ENCODE data around the gene HLA-G. TPM values are rescaled to one million over a fixed set of nuclear protein-coding genes. Genes with fewer than 3 reads are reported as not detected.

Gene HLA-G
- total RNA-seq, 1 donor from 2014 or later: not detected

DNA sequence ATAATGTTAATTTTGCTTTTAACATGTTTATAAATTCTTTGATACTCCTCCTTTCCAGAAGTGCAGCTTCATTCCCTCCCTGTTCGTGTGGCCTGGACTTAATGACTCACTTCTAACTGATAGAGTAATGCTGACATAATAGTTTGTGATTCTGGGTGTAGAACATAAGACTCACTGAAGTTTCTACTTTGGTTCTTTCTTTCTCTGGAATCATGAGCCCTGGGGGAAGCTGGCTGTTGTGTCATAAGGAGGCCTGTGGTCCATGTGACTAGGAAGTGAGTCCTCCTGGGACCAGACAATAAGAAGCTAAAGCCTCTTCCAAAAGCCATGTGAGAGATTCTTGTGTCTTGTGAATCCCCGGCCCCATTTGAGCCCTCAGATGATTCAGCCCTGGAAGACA is 30.5 kb upstream of the HLA-G start:
- no peak for DNase-seq (ENCODE audit: low read depth, low spot score)
- Mint-ChIP-seq H3K4me3 (no peak overlapping the region), H3K4me1 (no peaks in the 10 kb centered on the region), H3K36me3 (ENCODE audit: low read depth) (no peaks in the 10 kb centered on the region), H3K27ac (ENCODE audit: unreplicated experiment) (no peak overlapping the region), H3K27me3 (ENCODE audit: low read depth) (peaks cover 66% of the 10 kb centered on the region), H3K9me3 (no peaks in the 10 kb centered on the region)
- TF ChIP-seq, protein P1, sequence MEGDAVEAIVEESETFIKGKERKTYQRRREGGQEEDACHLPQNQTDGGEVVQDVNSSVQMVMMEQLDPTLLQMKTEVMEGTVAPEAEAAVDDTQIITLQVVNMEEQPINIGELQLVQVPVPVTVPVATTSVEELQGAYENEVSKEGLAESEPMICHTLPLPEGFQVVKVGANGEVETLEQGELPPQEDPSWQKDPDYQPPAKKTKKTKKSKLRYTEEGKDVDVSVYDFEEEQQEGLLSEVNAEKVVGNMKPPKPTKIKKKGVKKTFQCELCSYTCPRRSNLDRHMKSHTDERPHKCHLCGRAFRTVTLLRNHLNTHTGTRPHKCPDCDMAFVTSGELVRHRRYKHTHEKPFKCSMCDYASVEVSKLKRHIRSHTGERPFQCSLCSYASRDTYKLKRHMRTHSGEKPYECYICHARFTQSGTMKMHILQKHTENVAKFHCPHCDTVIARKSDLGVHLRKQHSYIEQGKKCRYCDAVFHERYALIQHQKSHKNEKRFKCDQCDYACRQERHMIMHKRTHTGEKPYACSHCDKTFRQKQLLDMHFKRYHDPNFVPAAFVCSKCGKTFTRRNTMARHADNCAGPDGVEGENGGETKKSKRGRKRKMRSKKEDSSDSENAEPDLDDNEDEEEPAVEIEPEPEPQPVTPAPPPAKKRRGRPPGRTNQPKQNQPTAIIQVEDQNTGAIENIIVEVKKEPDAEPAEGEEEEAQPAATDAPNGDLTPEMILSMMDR (conservative IDR thresholded peaks at IDR 0.05): no peak

DNA sequence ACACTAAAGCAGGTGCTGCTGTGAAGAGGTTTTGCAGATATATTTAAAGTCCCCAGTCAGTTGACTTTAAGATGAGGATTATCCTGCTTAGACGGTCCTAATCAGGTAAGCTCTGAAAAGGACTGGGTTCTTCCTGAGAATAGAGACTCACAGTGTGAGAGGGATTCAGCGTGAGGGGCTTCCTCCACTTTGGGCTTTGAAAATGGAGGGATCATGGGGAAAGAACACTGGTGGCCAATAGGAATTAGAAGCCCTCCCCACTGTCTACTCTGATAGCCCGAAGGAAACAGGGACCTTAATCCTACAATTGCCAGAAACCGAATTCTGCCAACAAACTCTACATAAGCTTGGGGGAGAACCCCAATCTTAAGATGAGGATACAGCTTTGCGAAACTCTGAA is 29.7 kb upstream of the HLA-G start:
- Mint-ChIP-seq H3K27ac (ENCODE audit: unreplicated experiment) (no peak overlapping the region), H3K27me3 (ENCODE audit: low read depth) (peaks cover 65% of the 10 kb centered on the region), H3K36me3 (ENCODE audit: low read depth) (no peaks in the 10 kb centered on the region), H3K4me1 (no peaks in the 10 kb centered on the region), H3K4me3 (no peak overlapping the region), H3K9me3 (peaks cover 2% of the 10 kb centered on the region)
- TF ChIP-seq, protein P1 (conservative IDR thresholded peaks at IDR 0.05): no peak
- DNase-seq (ENCODE audit: low read depth, low spot score): no peak

DNA sequence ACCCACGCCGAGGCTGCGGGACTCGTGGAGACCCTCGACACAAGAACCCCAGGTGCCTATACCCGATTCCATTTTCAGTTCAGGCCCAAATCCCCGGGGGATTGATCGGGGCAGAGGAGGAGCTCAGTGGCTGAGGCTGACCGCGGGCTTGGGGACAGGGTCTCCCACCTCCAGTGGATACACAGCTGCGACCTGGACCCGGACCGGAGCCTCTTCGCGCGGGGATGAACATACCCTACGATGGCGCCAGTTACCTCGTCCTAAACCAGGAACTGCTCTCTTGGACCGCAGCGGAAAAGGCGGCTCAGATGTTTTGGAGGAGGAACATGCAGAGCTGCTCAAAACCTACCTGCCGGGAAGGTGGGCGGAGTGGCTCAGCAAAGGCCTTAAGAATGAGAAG is 27.4 kb upstream of the HLA-G start:
- no peaks in the 10 kb centered on the region for H3K4me1 Mint-ChIP-seq
- H3K36me3 Mint-ChIP-seq (ENCODE audit: low read depth): no peaks in the 10 kb centered on the region
- no peak overlapping the region for H3K27ac Mint-ChIP-seq (ENCODE audit: unreplicated experiment)
- TF ChIP-seq, protein P1 (conservative IDR thresholded peaks at IDR 0.05): no peak
- H3K27me3 Mint-ChIP-seq (ENCODE audit: low read depth): peaks cover 43% of the 10 kb centered on the region
- H3K9me3 Mint-ChIP-seq: peaks cover 3% of the 10 kb centered on the region
- no peak for DNase-seq (ENCODE audit: low read depth, low spot score)
- H3K4me3 Mint-ChIP-seq: no peak overlapping the region

DNA sequence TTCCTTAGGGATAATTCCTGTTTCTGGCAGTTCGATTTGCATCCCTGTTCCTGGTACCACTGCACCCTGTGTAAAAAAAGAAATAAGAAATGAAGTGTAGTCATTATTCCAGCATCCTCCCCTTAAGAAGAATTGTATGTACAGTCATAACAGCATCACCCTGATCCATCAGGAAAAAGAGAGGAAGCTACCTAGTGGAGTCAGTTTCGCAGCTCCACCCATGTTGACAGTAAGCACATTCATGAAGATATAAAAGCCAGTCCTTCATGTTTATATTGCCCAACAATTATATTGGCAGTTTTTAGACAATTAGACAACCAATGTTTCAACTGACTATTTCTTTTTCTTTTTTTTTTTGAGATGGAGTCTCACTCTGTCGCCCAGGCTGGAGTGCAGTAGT is 21.2 kb upstream of the HLA-G start:
- no peak for DNase-seq (ENCODE audit: low read depth, low spot score)
- H3K27ac Mint-ChIP-seq (ENCODE audit: unreplicated experiment): no peak overlapping the region
- peaks cover 64% of the 10 kb centered on the region for H3K27me3 Mint-ChIP-seq (ENCODE audit: low read depth)
- H3K36me3 Mint-ChIP-seq (ENCODE audit: low read depth): no peaks in the 10 kb centered on the region
- no peaks in the 10 kb centered on the region for H3K4me1 Mint-ChIP-seq
- TF ChIP-seq, protein P1 (conservative IDR thresholded peaks at IDR 0.05): no peak
- no peak overlapping the region for H3K4me3 Mint-ChIP-seq
- H3K9me3 Mint-ChIP-seq: peaks cover 5% of the 10 kb centered on the region

DNA sequence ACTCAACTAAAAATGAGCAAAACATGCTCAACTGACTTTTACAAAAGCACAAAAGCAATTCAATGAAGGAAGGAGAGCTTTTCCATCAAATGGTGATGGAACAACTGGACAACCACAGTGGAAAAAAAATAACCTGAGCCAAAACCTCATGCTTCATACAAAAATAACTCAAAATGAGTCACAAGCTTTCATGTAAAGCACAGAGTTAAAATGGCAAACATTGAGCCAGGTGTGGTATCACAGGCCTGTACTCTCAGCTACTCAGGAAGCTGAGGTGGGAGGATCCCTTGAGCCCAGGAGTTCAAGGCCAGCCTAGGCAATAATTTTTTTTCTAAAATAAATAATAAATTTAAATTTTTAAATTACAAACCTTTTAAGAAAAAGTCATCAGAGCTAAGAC is 18.4 kb upstream of the HLA-G start:
- Mint-ChIP-seq H3K4me1 (no peaks in the 10 kb centered on the region), H3K27me3 (ENCODE audit: low read depth) (peaks cover 59% of the 10 kb centered on the region), H3K9me3 (peaks cover 3% of the 10 kb centered on the region), H3K4me3 (no peak overlapping the region), H3K36me3 (ENCODE audit: low read depth) (no peaks in the 10 kb centered on the region), H3K27ac (ENCODE audit: unreplicated experiment) (no peak overlapping the region)
- TF ChIP-seq, protein P1 (conservative IDR thresholded peaks at IDR 0.05): no peak
- DNase-seq (ENCODE audit: low read depth, low spot score): no peak

DNA sequence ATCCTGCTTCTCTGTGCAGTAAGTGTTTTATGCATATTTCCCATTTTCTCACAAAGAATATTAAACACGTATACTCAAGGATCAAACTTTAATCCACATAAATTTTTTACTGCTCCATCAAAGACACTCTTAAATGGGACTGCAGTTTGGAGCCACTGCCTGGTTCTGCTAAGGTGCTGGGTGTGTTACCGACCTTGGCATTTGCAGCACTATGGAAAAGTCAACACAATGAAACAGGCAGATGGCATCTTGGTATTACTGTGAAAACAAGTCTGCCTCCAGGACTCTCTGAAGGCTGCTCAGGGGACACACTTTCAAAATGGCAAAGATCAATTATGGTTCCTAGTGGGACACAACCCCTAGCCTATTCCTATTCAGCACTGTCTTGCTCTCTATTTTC is 17.3 kb upstream of the HLA-G start:
- H3K9me3 Mint-ChIP-seq: peaks cover under 1% of the 10 kb centered on the region
- H3K4me1 Mint-ChIP-seq: no peaks in the 10 kb centered on the region
- DNase-seq (ENCODE audit: low read depth, low spot score): no peak
- TF ChIP-seq, protein P1 (conservative IDR thresholded peaks at IDR 0.05): no peak
- peaks cover 60% of the 10 kb centered on the region for H3K27me3 Mint-ChIP-seq (ENCODE audit: low read depth)
- no peak overlapping the region for H3K27ac Mint-ChIP-seq (ENCODE audit: unreplicated experiment)
- no peak overlapping the region for H3K4me3 Mint-ChIP-seq
- no peaks in the 10 kb centered on the region for H3K36me3 Mint-ChIP-seq (ENCODE audit: low read depth)
